GM23338 (cell line): ENCODE results near the gene CLDN22.

Source experiments
- EZH2 ChIP-seq: fragments of 200-600 bp; sonication (generic); IDR thresholded peaks from one replicate; pipeline ENCODE4 v1.8.0; 2017; ENCODE audit warnings: antibody characterized with exemption, mild to moderate bottlenecking, low read depth; ENCODE audit not compliant: unreplicated experiment
- EZH2phosphoT487 ChIP-seq: fragments of 200-600 bp; sonication (generic); IDR thresholded peaks from one replicate; pipeline ENCODE4 v1.8.1; 2018; ENCODE audit warnings: antibody characterized with exemption; ENCODE audit not compliant: unreplicated experiment
- JUNB ChIP-seq: IDR thresholded peaks from one replicate; pipeline ENCODE4 v1.6.1; 2016; ENCODE audit warnings: antibody characterized with exemption; ENCODE audit not compliant: unreplicated experiment
- POLR2AphosphoS5 ChIP-seq: IDR thresholded peaks from 2 replicates; pipeline ENCODE4 v1.6.1; 2016; ENCODE audit warnings: antibody characterized with exemption, low read depth
- TF ChIP-seq, protein P1 (sequence below), 2 experiments: fragments of 200-600 bp in 1 of 2; sonication (generic) in 1 of 2; conservative IDR thresholded peaks; 2 replicates each; pipeline versions ENCODE4 v1.5.1 to v1.6.1; 2016 to 2017; ENCODE audit warnings: antibody characterized with exemption in 2 of 2, low read depth in 2 of 2, mild to moderate bottlenecking in 2 of 2, moderate library complexity in 1 of 2

DNA sequence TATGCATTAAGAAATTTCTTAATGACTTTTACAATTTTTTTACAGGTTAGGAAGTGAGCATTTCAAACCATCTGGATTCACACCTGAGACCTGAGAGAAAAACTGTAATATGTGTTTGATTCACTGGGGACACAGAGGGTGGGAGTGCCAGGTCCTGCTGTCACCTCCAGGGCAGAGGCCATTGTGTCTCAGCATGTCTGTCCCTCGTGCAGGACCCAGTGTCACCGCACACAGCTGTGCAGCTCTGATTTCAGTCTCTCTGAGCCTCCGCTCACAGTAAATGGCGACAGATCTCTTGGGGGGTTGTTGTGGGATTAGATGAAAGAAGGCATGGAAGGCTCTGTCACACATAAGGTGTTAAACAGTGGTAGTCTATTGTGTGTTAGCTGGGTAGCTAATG is 25.2 kb upstream of the CLDN22 start:
- TF ChIP-seq, protein P1, sequence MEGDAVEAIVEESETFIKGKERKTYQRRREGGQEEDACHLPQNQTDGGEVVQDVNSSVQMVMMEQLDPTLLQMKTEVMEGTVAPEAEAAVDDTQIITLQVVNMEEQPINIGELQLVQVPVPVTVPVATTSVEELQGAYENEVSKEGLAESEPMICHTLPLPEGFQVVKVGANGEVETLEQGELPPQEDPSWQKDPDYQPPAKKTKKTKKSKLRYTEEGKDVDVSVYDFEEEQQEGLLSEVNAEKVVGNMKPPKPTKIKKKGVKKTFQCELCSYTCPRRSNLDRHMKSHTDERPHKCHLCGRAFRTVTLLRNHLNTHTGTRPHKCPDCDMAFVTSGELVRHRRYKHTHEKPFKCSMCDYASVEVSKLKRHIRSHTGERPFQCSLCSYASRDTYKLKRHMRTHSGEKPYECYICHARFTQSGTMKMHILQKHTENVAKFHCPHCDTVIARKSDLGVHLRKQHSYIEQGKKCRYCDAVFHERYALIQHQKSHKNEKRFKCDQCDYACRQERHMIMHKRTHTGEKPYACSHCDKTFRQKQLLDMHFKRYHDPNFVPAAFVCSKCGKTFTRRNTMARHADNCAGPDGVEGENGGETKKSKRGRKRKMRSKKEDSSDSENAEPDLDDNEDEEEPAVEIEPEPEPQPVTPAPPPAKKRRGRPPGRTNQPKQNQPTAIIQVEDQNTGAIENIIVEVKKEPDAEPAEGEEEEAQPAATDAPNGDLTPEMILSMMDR (conservative IDR thresholded peaks at IDR 0.05; ENCODE audit: low read depth in 2 of 2) = no peak
- TF ChIP-seq EZH2 = no peak
- no peak for TF ChIP-seq POLR2AphosphoS5
- no peak for TF ChIP-seq EZH2phosphoT487
- TF ChIP-seq JUNB = no peak
